Measurements from ENCODE around the gene OCLN.

OCLN gene

DNA sequence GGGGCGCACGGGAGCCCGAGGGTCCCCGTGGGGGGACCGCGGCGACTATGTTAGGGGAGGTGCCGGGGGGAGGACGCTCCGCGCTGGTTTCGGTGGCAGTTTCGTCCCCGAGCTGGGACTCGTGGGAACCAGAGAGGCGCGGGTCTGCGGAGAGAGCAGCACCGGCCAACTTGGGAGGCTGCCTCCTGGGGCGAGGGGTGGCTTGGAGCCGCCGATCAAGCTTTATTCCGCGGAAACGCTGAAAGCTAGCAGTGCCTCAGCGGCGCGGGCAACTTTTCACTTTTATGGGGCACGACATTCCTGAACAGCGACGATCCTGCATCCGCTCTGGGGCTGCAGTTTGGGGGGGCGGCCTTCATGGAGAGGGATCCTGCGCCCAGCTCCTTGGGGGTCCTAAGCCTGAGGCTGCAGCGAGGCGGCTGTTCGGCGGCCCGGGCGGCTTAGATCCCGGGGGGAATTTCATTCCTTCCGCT lies 369 bp downstream of the OCLN start:
- peaks cover 30% of the 10 kb centered on the region for H3K4me1 ChIP-seq (ENCODE audit: insufficient read depth, low read length)
- peak overlapping the region; percentile 97 for H3K4me3 ChIP-seq (ENCODE audit: low read length)
- H3K27me3 ChIP-seq (ENCODE audit: insufficient read depth, low read length) = peaks cover 19% of the 10 kb centered on the region; the same call in 1 of the 2 replicates
- H3K9me3 ChIP-seq (ENCODE audit: insufficient read depth, low read depth, low read length) = no peaks in the 10 kb centered on the region
- no peaks in the 10 kb centered on the region for H3K36me3 ChIP-seq (ENCODE audit: insufficient read depth, low read length)
- H3K9ac ChIP-seq (ENCODE audit: low read depth, low read length) = peak overlapping the region; percentile 90
- H3K27ac ChIP-seq (ENCODE audit: low read depth, low read length) = peak overlapping the region; percentile 84
- under 1% methylated on average over 36 of the region's 42 CpGs for WGBS

DNA sequence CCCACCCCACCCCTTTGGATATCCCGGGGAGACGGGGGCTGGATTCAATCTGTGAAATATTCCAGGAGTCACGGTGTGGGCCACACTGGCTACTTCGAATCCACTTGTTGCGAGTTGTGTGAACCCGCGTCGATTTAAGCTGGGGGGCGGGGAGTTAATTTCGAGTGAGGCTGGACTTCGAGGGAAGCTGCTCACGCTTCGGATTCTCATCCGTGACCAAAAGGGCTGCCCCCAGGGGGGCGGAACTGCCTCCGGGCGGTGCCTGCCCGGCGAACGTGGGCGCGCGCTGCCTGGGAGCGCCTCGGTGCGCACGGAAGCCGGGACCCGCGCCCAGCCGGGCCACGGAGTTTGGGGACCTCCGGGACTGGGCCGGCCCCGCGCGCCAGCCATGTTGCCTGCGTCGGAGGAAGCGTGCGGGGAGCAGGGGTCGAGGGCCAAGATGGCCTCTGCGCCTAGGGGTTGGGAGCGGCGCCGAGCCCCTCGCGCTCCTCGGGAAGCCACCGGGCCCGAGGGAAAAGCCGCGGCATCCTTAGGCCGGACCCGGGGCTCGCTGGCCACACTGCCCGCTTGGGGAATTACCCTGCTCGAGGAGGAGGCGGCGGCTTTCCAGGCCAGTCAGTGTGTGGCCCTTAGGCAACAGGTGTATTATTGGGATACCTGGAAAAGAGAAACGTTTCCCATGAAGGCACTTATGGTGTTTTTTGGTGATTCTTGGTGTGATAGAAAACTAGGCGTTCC lies 975 bp downstream of the OCLN start:
- H3K9ac ChIP-seq (ENCODE audit: low read depth, low read length) = peak overlapping the region; percentile 90
- WGBS = under 1% methylated on average over 62 of the region's 62 CpGs
- no peaks in the 10 kb centered on the region for H3K9me3 ChIP-seq (ENCODE audit: insufficient read depth, low read depth, low read length)
- peaks cover 30% of the 10 kb centered on the region for H3K4me1 ChIP-seq (ENCODE audit: insufficient read depth, low read length)
- peak overlapping the region; percentile 97 for H3K4me3 ChIP-seq (ENCODE audit: low read length)
- peaks cover 19% of the 10 kb centered on the region; the same call in 1 of the 2 replicates for H3K27me3 ChIP-seq (ENCODE audit: insufficient read depth, low read length)
- H3K36me3 ChIP-seq (ENCODE audit: insufficient read depth, low read length) = no peaks in the 10 kb centered on the region
- peak overlapping the region; percentile 84 for H3K27ac ChIP-seq (ENCODE audit: low read depth, low read length)

DNA sequence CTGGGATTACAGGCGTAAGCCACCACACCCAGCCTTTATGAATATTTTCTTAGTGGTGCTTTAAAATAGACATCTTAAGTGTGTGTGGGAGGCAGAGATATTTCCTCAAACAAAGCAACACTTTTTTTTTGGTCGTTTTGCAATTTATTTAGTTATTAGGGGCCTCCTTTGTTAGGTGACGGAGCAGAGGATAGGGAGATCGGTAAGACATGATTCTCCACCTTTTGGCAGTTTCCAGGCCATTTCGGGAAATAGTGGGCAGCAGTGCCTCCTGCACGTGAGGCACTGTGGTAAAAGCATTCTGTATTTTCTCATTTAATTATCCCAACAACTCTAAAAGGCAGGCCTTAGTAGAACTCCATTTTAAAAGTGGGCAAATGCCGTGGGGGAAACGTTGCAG lies 1.9 kb downstream of the OCLN start:
- H3K4me3 ChIP-seq (ENCODE audit: low read length) = peak overlapping the region; percentile 97
- 69% methylated on average over 8 of the region's 8 CpGs for WGBS
- H3K9me3 ChIP-seq (ENCODE audit: insufficient read depth, low read depth, low read length) = no peaks in the 10 kb centered on the region
- H3K36me3 ChIP-seq (ENCODE audit: insufficient read depth, low read length) = no peaks in the 10 kb centered on the region
- H3K4me1 ChIP-seq (ENCODE audit: insufficient read depth, low read length) = peaks cover 25% of the 10 kb centered on the region
- peaks cover 19% of the 10 kb centered on the region; the same call in 1 of the 2 replicates for H3K27me3 ChIP-seq (ENCODE audit: insufficient read depth, low read length)
- H3K9ac ChIP-seq (ENCODE audit: low read depth, low read length) = no peak overlapping the region; the same call in 1 of the 2 replicates
- no peak overlapping the region for H3K27ac ChIP-seq (ENCODE audit: low read depth, low read length)

DNA sequence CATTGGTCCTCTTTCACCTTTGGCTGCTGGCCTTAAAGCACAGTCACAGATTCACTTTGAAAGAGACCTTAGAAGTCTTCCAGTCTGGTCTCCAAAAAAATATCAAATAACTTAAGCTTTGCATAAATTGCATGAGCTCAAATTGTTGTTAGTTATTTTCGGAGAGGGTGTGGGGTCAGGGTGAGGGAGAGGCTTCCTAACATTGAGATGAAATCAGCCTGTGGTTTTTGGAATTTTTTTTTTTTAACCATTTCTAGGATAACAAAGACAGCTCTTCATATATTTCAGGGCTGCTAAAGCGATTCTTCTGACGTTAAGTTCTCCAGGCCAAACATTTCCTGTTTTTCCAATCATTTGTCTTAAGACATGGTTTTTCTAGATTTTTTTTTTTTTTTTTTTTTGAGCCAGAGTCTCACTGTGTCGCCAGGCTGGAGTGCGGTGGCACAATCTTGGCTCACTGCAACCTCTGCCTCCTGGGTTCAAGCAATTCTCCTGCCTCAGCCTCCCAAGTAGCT lies 4.5 kb downstream of the OCLN start:
- H3K27ac ChIP-seq (ENCODE audit: low read depth, low read length) = no peak overlapping the region
- H3K4me1 ChIP-seq (ENCODE audit: insufficient read depth, low read length) = peaks cover 35% of the 10 kb centered on the region
- H3K9me3 ChIP-seq (ENCODE audit: insufficient read depth, low read depth, low read length) = no peaks in the 10 kb centered on the region
- no peak overlapping the region for H3K9ac ChIP-seq (ENCODE audit: low read depth, low read length)
- H3K27me3 ChIP-seq (ENCODE audit: insufficient read depth, low read length) = peaks cover 5% of the 10 kb centered on the region; the same call in 1 of the 2 replicates
- no peaks in the 10 kb centered on the region for H3K36me3 ChIP-seq (ENCODE audit: insufficient read depth, low read length)
- H3K4me3 ChIP-seq (ENCODE audit: low read length) = no peak overlapping the region
- WGBS = 90% methylated on average over 5 of the region's 5 CpGs

DNA sequence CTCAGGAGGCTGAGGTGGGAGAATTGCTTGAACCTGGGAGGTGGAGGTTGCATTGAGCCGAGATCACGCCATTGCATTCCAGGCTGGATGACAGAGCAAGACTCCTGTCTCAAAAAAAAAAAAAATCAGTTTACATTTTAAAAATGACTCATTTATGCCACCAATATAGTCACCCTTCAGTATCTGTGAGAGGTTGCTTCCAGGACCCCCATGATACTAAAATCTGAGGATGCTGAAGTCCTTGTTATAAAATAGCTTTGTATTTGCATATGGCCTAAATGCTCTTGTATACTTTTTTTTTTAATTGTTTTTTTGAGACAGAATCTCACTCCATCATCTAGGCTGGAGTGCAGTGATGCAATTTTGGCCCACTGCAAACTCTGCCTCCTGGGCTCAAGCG lies 5.8 kb downstream of the OCLN start:
- 92% methylated on average over 3 of the region's 3 CpGs for WGBS
- H3K27me3 ChIP-seq (ENCODE audit: insufficient read depth, low read length) = peaks cover 2% of the 10 kb centered on the region; the same call in 1 of the 2 replicates
- no peaks in the 10 kb centered on the region for H3K9me3 ChIP-seq (ENCODE audit: insufficient read depth, low read depth, low read length)
- H3K4me3 ChIP-seq (ENCODE audit: low read length) = no peak overlapping the region
- no peak overlapping the region for H3K9ac ChIP-seq (ENCODE audit: low read depth, low read length)
- H3K36me3 ChIP-seq (ENCODE audit: insufficient read depth, low read length) = no peaks in the 10 kb centered on the region
- H3K27ac ChIP-seq (ENCODE audit: low read depth, low read length) = no peak overlapping the region
- H3K4me1 ChIP-seq (ENCODE audit: insufficient read depth, low read length) = peaks cover 48% of the 10 kb centered on the region

DNA sequence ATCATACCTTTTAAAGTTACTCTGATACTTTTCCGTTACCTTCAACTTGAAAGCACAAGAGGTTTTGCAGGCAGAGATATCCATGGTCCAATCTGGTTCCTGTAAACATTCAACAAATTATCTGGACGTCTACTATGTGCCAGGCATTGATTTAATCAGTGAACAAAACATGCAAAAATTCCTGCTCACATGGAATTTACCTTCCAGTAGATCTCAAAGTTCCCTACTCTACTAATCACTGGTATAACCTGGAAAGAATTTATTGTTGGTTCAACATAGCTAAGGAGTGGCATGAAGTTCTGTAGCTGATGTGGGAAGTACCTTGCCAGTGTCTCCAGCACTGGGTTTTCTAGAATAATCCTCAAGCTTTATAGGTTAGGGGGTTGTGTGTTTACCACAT lies 9.8 kb downstream of the OCLN start:
- Histone ChIP-seq H3K4me3 (ENCODE audit: low read length) (peak overlapping the region; percentile 9; the same call in 1 of the 2 replicates), H3K27me3 (ENCODE audit: insufficient read depth, low read length) (no peaks in the 10 kb centered on the region), H3K4me1 (ENCODE audit: insufficient read depth, low read length) (peaks cover 28% of the 10 kb centered on the region), H3K9ac (ENCODE audit: low read depth, low read length) (peak overlapping the region; percentile 45), H3K36me3 (ENCODE audit: insufficient read depth, low read length) (peaks cover 31% of the 10 kb centered on the region), H3K27ac (ENCODE audit: low read depth, low read length) (peak overlapping the region; percentile 90), H3K9me3 (ENCODE audit: insufficient read depth, low read depth, low read length) (no peaks in the 10 kb centered on the region)
- 56% methylated on average over 2 of the region's 2 CpGs for WGBS

DNA sequence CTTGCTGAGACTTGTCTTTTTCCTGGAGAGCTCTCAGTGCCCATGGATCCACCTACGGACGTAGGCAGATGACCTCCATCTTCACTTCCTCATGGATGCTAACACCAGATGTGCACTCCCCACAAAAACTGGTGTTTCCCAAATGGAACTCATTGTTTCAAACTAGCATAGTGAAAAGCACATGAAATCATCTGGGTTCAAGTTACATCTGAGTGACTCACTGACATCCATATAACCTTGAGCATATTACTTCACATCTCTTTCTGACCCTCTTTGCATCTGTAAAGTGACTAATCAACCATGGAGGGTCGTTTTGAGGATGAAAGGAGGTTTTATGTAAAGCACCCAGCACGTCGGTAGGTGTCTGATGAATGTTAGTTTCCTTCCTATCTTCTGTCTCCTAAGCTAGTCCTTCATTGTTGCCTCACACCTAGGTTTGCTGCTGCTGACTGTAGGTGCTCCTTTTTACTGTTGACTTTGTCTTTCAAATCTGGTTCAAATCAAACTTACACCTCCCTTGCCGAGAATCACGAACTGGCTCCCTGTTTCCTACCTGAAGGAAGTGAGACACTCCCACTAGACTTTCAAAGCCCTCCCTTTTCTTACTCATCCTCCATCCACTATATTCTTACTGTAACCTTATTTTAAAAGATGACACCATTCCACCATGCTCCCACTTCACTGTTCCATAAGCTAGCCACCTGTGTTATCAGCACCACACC lies 10.3 kb downstream of the OCLN start:
- H3K4me3 ChIP-seq (ENCODE audit: low read length) = peak overlapping the region; percentile 9; the same call in 1 of the 2 replicates
- no peaks in the 10 kb centered on the region for H3K27me3 ChIP-seq (ENCODE audit: insufficient read depth, low read length)
- H3K36me3 ChIP-seq (ENCODE audit: insufficient read depth, low read length) = peaks cover 35% of the 10 kb centered on the region
- peak overlapping the region; percentile 90 for H3K27ac ChIP-seq (ENCODE audit: low read depth, low read length)
- WGBS = 27% methylated on average over 7 of the region's 7 CpGs
- H3K9me3 ChIP-seq (ENCODE audit: insufficient read depth, low read depth, low read length) = no peaks in the 10 kb centered on the region
- H3K9ac ChIP-seq (ENCODE audit: low read depth, low read length) = peak overlapping the region; percentile 45
- H3K4me1 ChIP-seq (ENCODE audit: insufficient read depth, low read length) = peaks cover 28% of the 10 kb centered on the region

DNA sequence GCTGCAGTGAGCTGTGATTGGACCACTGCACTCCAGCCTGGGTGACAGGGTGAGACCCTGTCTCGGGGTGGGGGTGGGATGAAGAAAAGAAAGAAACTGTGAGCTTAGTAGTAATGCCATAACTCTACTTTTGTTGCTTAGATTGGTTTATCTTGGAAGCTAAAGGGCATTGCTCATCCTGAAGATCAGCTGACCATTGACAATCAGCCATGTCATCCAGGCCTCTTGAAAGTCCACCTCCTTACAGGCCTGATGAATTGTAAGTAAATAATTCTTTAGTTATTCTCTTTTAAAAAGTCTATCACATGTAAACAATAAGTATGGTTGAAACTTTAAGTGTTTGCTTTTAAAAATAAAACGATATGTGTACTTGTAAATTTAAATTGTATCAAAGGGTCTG lies 11.4 kb downstream of the OCLN start:
- H3K4me1 ChIP-seq (ENCODE audit: insufficient read depth, low read length) = peaks cover 28% of the 10 kb centered on the region

DNA sequence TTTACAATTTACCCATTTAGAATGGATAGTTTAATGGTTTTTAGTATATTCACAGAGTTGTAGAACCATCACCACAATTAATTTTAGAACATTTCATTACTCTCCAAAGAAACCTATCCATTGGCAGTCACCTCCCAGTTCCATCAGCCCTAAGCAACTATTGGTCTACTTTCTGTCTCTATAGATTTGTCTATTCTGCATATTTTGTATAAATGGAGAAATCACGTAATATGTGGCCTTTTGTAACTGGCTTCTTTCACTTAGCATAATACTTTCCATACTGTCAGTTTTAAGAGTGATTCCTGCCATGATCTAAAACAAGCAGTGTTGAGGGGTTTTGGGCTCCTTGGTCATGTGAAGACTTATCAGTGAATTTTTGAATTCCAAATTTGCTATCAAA lies 12.7 kb downstream of the OCLN start:
- H3K9me3 ChIP-seq (ENCODE audit: insufficient read depth, low read depth, low read length) = no peaks in the 10 kb centered on the region
- H3K4me3 ChIP-seq (ENCODE audit: low read length) = no peak overlapping the region
- peaks cover 57% of the 10 kb centered on the region for H3K36me3 ChIP-seq (ENCODE audit: insufficient read depth, low read length)
- H3K27me3 ChIP-seq (ENCODE audit: insufficient read depth, low read length) = no peaks in the 10 kb centered on the region
- H3K4me1 ChIP-seq (ENCODE audit: insufficient read depth, low read length) = peaks cover 26% of the 10 kb centered on the region
- no peak overlapping the region for H3K27ac ChIP-seq (ENCODE audit: low read depth, low read length)
- no peak overlapping the region for H3K9ac ChIP-seq (ENCODE audit: low read depth, low read length)
- 100% methylated on average over 1 of the region's 1 CpG for WGBS

More for the DNA sequence above, 11.4 kb downstream of the OCLN start:
- WGBS = 96% methylated on average over 2 of the region's 2 CpGs
- Histone ChIP-seq H3K27ac (ENCODE audit: low read depth, low read length) (no peak overlapping the region), H3K36me3 (ENCODE audit: insufficient read depth, low read length) (peaks cover 45% of the 10 kb centered on the region), H3K4me3 (ENCODE audit: low read length) (no peak overlapping the region), H3K9me3 (ENCODE audit: insufficient read depth, low read depth, low read length) (no peaks in the 10 kb centered on the region), H3K9ac (ENCODE audit: low read depth, low read length) (no peak overlapping the region), H3K27me3 (ENCODE audit: insufficient read depth, low read length) (no peaks in the 10 kb centered on the region)

DNA sequence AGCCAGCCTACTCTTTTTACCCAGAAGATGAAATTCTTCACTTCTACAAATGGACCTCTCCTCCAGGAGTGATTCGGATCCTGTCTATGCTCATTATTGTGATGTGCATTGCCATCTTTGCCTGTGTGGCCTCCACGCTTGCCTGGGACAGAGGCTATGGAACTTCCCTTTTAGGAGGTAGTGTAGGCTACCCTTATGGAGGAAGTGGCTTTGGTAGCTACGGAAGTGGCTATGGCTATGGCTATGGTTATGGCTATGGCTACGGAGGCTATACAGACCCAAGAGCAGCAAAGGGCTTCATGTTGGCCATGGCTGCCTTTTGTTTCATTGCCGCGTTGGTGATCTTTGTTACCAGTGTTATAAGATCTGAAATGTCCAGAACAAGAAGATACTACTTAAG lies 16.6 kb downstream of the OCLN start:
- H3K9ac ChIP-seq (ENCODE audit: low read depth, low read length) = no peak overlapping the region
- peaks cover 10% of the 10 kb centered on the region for H3K9me3 ChIP-seq (ENCODE audit: insufficient read depth, low read depth, low read length)
- no peak overlapping the region for H3K4me3 ChIP-seq (ENCODE audit: low read length)
- WGBS = 96% methylated on average over 6 of the region's 6 CpGs
- H3K27ac ChIP-seq (ENCODE audit: low read depth, low read length) = no peak overlapping the region
- H3K36me3 ChIP-seq (ENCODE audit: insufficient read depth, low read length) = peaks cover 80% of the 10 kb centered on the region
- no peaks in the 10 kb centered on the region for H3K4me1 ChIP-seq (ENCODE audit: insufficient read depth, low read length)
- H3K27me3 ChIP-seq (ENCODE audit: insufficient read depth, low read length) = no peaks in the 10 kb centered on the region

DNA sequence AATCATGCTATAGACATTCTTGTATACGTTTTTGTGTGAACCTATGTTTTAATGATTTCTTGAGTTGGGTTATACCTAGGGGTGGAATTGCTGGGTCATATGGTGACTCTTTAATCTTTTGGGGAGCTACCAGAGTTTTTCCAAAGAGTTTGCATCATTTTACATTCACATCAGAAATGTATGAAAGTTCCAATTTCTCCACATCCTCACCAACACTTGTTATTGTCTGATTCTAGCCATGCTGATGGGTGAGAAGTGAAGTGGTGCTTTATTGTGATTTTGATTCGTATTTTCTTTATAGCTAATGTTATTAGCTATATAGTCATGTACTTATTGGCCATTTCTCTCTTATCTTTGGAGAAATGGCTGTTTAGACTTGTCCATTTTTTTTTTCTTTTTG lies 18.1 kb downstream of the OCLN start:
- WGBS = 94% methylated on average over 1 of the region's 2 CpGs
- H3K36me3 ChIP-seq (ENCODE audit: insufficient read depth, low read length) = peaks cover 70% of the 10 kb centered on the region
- no peak overlapping the region for H3K9ac ChIP-seq (ENCODE audit: low read depth, low read length)
- H3K27me3 ChIP-seq (ENCODE audit: insufficient read depth, low read length) = no peaks in the 10 kb centered on the region
- H3K27ac ChIP-seq (ENCODE audit: low read depth, low read length) = no peak overlapping the region
- no peaks in the 10 kb centered on the region for H3K4me1 ChIP-seq (ENCODE audit: insufficient read depth, low read length)
- no peak overlapping the region for H3K4me3 ChIP-seq (ENCODE audit: low read length)
- H3K9me3 ChIP-seq (ENCODE audit: insufficient read depth, low read depth, low read length) = peaks cover 12% of the 10 kb centered on the region

Data from HUES64 (cell line).